SIG-M5 treated with dmso at 0.1 percent for 504 hours (cell line): ENCODE data around the gene ADCY9.
"Not testable (repeated sequence)": the region's sequence is repeated elsewhere in the genome, so short reads cannot be mapped to it uniquely, and the experiment has no call there.

Experiments
- DNase-seq: peaks from one replicate; lab custom pipeline; 2025; ENCODE audit not compliant: unreplicated experiment; lab: John Stamatoyannopoulos, UW

The ADCY9 gene

DNA sequence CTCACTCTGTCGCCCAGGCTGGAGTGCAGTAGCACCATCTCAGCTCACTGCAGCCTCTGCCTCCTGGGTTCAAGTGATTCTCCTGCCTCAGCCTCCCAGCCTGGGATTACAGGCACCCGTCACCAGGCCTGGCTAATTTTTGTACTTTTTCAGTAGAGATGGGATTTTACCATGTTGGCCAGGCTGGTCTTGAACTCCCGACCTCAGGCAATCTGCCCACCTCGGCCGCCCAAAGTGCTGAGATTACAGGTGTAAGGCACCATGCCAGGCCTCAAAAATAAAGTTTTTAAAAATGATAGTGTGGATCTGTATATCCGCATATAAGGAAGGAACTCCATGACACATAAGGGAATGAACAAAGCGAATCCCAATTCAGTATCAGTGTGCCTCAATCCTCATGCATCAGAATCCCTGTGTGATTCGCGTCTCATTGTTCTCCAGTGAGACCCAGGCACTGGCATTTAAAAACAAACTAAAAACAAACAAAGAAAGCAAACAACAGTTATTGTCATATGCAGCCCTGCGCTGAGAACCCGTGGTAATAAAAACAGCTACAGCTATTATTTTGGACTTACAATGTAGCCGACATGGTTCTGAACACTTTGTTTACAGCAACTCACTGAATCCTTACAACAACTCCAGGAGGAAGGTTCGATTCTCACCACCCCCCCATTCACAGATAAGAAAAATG lies 181.6 kb downstream of the ADCY9 start:
- no peak for DNase-seq

DNA sequence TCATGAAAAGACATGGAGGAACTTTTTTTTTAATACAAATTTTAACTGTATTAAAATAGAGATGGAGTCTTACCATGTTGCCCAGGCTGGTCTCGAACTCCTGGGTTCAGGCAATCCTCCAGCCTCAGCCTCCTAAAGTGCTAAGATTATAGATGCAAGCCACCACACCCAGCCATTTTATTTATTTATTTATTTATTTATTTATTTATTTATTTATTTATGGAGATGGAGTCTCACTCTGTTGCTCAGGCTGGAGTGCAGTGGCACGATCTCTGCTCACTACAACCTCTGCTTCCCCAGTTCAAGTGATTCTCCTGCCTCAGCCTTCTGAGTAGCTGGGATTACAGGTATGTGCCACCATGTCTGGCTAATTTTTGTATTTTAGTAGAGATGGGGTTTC lies 189.1 kb downstream of the ADCY9 start:
- not testable (repeated sequence) for DNase-seq

DNA sequence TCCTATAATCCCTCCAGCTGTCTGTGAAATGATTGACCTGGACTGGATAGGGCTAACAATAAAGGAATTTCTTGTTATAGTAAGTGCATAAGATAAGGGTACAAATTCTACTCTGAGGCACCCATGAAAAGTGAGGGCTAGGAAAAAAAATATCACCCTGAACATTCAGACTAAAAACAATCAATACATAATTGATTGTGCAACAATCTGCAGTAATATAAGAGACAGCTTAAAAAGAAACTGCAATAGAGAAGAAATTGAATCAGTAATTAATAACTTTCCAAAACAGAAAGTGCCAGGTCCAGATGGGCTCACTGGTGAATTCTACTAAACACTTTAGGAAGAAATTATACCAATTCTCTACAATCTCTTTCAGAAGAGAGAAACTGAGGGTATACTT lies 191.5 kb downstream of the ADCY9 start:
- no peak for DNase-seq

DNA sequence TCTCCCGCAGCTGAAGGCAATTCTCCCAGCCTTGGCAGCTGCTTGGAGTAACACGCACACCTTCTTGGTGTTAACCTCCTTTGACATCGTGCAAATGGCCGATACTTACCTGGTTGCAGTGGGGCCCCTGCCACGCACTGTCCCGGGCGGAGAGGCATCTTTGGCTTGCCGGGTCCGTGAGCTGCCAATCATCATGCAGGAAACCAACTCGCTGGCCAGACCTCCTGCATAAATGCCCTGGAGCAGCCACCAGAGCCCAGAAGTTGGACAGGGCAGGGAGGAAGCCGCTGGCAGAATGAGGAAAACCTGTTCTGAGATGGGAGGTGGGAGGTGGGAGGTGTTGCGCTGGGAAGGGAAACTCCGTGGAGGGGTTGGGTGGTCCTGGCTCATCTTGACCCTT lies 194.0 kb downstream of the ADCY9 start:
- DNase-seq = no peak

DNA sequence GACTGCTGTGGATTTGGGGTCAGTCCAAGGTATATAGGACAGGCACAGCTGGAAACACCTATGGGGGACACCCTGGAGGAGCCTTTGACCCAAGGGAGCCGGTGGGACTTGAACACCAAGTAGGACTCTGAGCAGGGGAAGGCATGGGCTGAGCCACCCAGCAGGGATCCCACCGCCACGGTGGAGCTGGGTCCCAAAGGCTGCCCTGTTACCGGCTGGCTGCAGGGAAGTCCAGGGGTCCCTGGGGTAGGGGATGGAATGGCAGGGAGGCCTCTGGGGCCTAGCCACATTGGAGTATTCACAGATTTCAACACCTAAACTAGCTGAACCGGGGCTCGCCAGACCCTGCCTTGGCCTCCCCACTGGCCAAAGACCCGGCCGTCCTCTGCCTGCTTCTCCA lies 196.0 kb downstream of the ADCY9 start:
- DNase-seq = no peak

DNA sequence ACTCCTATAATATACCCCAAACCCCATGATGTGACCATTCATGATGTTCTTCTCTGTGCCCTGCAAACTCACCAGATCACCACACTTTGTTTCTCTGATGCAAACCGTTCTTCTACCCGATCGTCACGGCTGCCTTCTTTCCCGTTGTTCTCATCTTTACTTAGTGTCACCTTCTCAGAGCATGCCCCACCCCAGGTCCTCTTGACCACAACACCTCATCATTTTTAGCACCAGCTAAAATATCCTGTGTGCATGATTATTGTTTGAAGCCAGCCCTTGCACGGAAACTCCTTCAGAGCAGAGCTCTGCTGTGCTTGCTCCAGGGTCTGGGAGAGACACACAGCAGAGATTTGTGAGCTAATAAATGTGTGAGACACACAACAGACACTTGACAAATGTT lies 196.8 kb downstream of the ADCY9 start:
- no peak for DNase-seq

DNA sequence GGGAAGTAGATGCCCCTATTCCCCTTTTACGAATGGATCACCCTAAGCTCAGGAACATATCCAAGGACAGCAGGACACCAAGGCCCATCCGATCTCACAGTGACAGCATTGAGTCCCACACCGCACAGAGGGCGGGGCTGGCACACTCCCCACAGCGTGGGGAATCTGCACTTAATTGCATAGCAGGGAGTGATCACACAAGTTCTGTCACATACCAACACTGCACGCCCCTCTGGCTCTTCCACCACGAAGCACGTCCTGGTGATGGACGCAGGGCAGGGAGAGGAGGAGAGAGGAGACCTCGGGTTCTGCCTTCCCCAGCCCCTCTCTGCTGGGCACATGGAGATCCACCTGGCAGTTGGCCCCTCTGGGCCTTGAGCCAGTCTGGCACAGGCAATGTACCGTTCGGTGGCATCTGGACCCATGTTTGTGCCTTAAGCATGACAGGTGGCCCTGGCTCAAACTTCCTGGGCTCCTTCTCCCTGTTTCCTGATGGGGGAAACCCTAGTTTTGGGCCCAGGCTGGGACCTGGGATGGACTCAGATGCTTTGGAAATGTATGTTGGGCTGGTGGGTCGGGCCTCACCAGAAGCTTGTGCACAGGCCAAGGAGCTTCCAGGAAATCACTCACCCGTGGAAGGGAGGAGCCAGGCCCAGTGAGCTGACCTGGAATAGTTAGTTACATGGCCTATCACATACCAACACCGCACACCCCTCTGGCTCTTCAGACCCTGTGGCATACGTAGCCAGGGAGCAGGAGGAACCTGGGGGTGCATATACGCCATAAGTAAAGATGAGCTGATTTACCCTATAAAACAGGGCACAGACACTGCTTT lies 200.6 kb downstream of the ADCY9 start:
- no peak for DNase-seq

DNA sequence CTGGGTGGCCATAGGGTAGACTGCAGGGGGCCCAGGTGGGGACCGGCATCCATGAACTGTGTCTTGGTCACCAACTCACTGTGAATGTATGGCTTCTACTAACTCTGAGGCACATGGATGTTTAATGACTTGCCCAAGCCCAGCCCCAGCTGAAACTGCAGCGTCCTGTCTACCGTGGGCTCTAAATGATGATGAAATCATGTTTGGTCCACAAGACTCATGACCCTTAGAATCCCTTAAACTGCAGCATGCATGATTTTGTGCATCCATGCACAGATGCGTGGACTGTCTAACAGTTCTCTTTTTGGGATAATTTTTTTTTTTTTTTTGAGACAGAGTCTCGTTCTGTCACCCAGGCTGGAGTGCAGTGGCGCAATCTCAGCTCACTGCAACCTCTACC lies 203.3 kb downstream of the ADCY9 start:
- DNase-seq = no peak
